Suprapubic skin (tissue), 4 donors: ENCODE results near the gene TTLL5. TPM values are rescaled to one million over a fixed set of nuclear protein-coding genes. Genes with fewer than 3 reads are reported as not detected.

ENCODE experiments used
- DNase-seq, 2 donors: peaks; one replicate each; pipeline ENCODE4 v3.0.0-alpha.2; 2019; ENCODE audit warnings: low spot score in 2 of 2
- H3K27ac ChIP-seq: fragments of 200-600 bp; sonication (generic); one replicate; pipeline ENCODE4 v1.5.1; 2019
- H3K27me3 ChIP-seq: fragments of 200-600 bp; sonication (generic); one replicate; pipeline ENCODE4 v1.5.1; 2019
- H3K36me3 ChIP-seq: fragments of 200-600 bp; sonication (generic); one replicate; pipeline ENCODE4 v1.5.1; 2019
- H3K4me1 ChIP-seq: fragments of 200-600 bp; sonication (generic); one replicate; pipeline ENCODE4 v1.5.1; 2019
- H3K4me3 ChIP-seq: fragments of 200-600 bp; sonication (generic); one replicate; pipeline ENCODE4 v1.5.1; 2019; ENCODE audit warnings: mild to moderate bottlenecking
- H3K9me3 ChIP-seq: fragments of 200-600 bp; sonication (generic); one replicate; pipeline ENCODE4 v1.5.1; 2019
- EP300 ChIP-seq: sonication (generic); formaldehyde crosslinking; IDR thresholded peaks from one replicate; pipeline ENCODE4 v1.6.1; 2017; ENCODE audit warnings: antibody characterized with exemption
- POLR2A ChIP-seq, 2 donors: fragments of 450-650 bp; IDR thresholded peaks; one replicate each; pipeline ENCODE4 v1.6.1; 2017; ENCODE audit warnings: antibody characterized with exemption in 2 of 2, mild to moderate bottlenecking in 2 of 2, moderate library complexity in 2 of 2
- POLR2AphosphoS5 ChIP-seq, 3 donors: sonication (generic); formaldehyde crosslinking; IDR thresholded peaks; one replicate each; pipeline ENCODE4 v1.6.1; 2017; ENCODE audit warnings: antibody characterized with exemption in 3 of 3
- WGBS: methylation state at CpG from one replicate; pipeline ENCODE4 v1.1.5; 2018; 5-methylcytosine and 5-hydroxymethylcytosine counted together
- total RNA-seq, 4 donors: library from RNA; depleted of rRNA; stranded (reverse); fragments of >200 nt; gene quantifications; one replicate each; pipeline ENCODE4 v1.1.0, GENCODE V29; 2016
- TF ChIP-seq, protein P1 (sequence below), 2 donors: fragments of 200-600 bp in 1 of 2; fragments of 450-650 bp in 1 of 2; sonication (generic) in 1 of 2; IDR thresholded peaks; one replicate each; pipeline ENCODE4 v1.5.1; 2016 to 2019; ENCODE audit warnings: antibody characterized with exemption in 2 of 2, mild to moderate bottlenecking in 1 of 2, moderate library complexity in 1 of 2

Gene TTLL5, protein sequence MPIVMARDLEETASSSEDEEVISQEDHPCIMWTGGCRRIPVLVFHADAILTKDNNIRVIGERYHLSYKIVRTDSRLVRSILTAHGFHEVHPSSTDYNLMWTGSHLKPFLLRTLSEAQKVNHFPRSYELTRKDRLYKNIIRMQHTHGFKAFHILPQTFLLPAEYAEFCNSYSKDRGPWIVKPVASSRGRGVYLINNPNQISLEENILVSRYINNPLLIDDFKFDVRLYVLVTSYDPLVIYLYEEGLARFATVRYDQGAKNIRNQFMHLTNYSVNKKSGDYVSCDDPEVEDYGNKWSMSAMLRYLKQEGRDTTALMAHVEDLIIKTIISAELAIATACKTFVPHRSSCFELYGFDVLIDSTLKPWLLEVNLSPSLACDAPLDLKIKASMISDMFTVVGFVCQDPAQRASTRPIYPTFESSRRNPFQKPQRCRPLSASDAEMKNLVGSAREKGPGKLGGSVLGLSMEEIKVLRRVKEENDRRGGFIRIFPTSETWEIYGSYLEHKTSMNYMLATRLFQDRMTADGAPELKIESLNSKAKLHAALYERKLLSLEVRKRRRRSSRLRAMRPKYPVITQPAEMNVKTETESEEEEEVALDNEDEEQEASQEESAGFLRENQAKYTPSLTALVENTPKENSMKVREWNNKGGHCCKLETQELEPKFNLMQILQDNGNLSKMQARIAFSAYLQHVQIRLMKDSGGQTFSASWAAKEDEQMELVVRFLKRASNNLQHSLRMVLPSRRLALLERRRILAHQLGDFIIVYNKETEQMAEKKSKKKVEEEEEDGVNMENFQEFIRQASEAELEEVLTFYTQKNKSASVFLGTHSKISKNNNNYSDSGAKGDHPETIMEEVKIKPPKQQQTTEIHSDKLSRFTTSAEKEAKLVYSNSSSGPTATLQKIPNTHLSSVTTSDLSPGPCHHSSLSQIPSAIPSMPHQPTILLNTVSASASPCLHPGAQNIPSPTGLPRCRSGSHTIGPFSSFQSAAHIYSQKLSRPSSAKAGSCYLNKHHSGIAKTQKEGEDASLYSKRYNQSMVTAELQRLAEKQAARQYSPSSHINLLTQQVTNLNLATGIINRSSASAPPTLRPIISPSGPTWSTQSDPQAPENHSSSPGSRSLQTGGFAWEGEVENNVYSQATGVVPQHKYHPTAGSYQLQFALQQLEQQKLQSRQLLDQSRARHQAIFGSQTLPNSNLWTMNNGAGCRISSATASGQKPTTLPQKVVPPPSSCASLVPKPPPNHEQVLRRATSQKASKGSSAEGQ (N-terminal part only)
- total RNA-seq, result 10 to 100 TPM; 24.4 to 56.4 (median 34.8) TPM

GRCh38 chr14:75660630-75661498 lies at the start of gene TTLL5, which contains the start of gene ERG28:
Gene TTLL5, plus strand, starts transcription at chr14:75661246. Its CDS starts 1,904 bp downstream, at chr14:75663150.
Gene ERG28, minus strand, starts transcription at chr14:75660876. Its CDS starts 3,374 bp downstream, at chr14:75657502.
- Histone ChIP-seq H3K27me3 (no peaks in the 10 kb centered on the region), H3K4me1 (peaks cover 27% of the 10 kb centered on the region), H3K27ac (peak within 1 kb of the TSS; percentile 81), H3K9me3 (no peaks in the 10 kb centered on the region), H3K36me3 (peaks cover 21% of the 10 kb centered on the region), H3K4me3 (peak within 1 kb of the TSS; percentile 66)
- peak in 1 of 2 donors; percentile 25 for TF ChIP-seq POLR2A (IDR thresholded peaks at IDR 0.05)
- TF ChIP-seq EP300, result no peak
- TF ChIP-seq POLR2AphosphoS5 (IDR thresholded peaks at IDR 0.05), result peak in 1 of 3 donors; percentile 22
- TF ChIP-seq, protein P1, sequence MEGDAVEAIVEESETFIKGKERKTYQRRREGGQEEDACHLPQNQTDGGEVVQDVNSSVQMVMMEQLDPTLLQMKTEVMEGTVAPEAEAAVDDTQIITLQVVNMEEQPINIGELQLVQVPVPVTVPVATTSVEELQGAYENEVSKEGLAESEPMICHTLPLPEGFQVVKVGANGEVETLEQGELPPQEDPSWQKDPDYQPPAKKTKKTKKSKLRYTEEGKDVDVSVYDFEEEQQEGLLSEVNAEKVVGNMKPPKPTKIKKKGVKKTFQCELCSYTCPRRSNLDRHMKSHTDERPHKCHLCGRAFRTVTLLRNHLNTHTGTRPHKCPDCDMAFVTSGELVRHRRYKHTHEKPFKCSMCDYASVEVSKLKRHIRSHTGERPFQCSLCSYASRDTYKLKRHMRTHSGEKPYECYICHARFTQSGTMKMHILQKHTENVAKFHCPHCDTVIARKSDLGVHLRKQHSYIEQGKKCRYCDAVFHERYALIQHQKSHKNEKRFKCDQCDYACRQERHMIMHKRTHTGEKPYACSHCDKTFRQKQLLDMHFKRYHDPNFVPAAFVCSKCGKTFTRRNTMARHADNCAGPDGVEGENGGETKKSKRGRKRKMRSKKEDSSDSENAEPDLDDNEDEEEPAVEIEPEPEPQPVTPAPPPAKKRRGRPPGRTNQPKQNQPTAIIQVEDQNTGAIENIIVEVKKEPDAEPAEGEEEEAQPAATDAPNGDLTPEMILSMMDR (IDR thresholded peaks at IDR 0.05), result peak in 1 of 2 donors; percentile 4
- DNase-seq, result peak; percentile 98
- WGBS, result under 1% methylated on average over 55 of the region's 60 CpGs

DNA sequence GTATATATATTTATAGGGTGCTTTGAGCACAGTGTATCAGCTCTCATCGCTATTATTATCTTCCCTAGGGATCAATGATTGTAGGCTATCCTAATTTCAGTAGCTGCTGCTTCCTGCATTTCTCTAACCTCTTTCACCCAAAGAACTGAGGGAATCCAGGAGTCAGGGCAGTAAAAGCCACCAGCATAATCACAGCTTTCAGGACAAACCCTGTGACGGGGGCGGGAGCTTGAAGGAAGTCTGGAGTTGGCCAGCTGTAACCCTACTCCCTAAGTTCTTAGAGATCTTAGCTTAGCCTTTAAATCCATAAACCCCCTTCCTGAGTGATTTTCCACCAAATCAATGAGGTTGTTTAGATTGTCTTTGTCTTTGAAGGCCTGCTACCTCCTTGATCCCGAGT lies 48.9 kb upstream of the TTLL5 start:
- Histone ChIP-seq H3K27me3 (no peaks in the 10 kb centered on the region), H3K9me3 (no peaks in the 10 kb centered on the region), H3K36me3 (no peaks in the 10 kb centered on the region), H3K4me1 (peaks cover 21% of the 10 kb centered on the region), H3K4me3 (no peak overlapping the region), H3K27ac (no peak overlapping the region)
- TF ChIP-seq, protein P1 (IDR thresholded peaks at IDR 0.05), result no peak
- TF ChIP-seq POLR2A (IDR thresholded peaks at IDR 0.05), result no peak
- no peak for TF ChIP-seq EP300
- TF ChIP-seq POLR2AphosphoS5 (IDR thresholded peaks at IDR 0.05), result no peak
- no peak for DNase-seq
- 84% methylated on average over 4 of the region's 4 CpGs for WGBS

DNA sequence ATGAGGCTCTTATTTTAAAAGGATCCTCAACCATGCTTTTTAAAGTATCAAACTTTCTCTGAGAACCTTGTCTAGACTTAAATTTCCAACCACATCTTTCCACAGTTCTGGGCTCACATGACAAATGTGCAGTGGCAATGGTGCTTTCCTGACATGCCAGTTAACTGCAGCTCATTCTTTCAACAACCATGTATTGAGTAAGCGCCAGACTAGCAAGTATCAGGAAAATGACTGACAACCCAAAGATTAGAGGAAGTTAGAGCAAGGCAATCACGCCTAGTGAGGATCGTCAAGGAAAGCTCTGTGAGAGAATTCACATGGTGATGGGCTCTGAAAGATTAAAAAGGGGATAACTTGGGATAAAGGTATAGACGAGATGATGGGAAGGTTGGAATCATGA lies 46.9 kb upstream of the TTLL5 start:
- Histone ChIP-seq H3K4me3 (no peak overlapping the region), H3K27ac (no peak overlapping the region), H3K36me3 (no peaks in the 10 kb centered on the region), H3K9me3 (no peaks in the 10 kb centered on the region), H3K27me3 (no peaks in the 10 kb centered on the region), H3K4me1 (peaks cover 21% of the 10 kb centered on the region)
- TF ChIP-seq POLR2A (IDR thresholded peaks at IDR 0.05) (no peak), EP300 (no peak), POLR2AphosphoS5 (IDR thresholded peaks at IDR 0.05) (no peak)
- TF ChIP-seq, protein P1 (IDR thresholded peaks at IDR 0.05), result no peak
- no peak for DNase-seq
- WGBS, result 68% methylated on average over 4 of the region's 4 CpGs

DNA sequence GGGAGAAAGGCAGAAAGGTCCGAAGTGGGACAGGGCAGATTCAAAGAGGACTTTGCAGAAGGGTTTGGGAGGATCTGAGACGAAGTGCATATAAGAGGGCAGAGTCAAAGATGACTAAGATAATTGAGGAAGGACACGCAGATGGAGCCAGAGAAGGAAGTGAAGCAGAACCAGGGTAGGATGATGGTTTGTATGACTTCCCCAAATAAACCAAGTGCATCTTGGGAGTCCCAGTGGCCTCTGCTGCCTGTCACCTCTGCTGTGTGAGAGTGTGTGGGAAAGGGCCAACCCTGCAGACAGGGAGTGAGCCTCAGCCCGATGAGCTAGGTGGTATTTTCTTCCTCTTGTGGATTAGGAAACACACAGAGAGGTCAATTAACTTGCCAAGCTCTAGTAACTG lies 45.8 kb upstream of the TTLL5 start:
- 86% methylated on average over 4 of the region's 4 CpGs for WGBS
- no peak for TF ChIP-seq POLR2AphosphoS5 (IDR thresholded peaks at IDR 0.05)
- no peak for TF ChIP-seq EP300
- no peak for TF ChIP-seq POLR2A (IDR thresholded peaks at IDR 0.05)
- TF ChIP-seq, protein P1 (IDR thresholded peaks at IDR 0.05), result no peak
- no peaks in the 10 kb centered on the region for H3K36me3 ChIP-seq
- DNase-seq, result peak in 1 of 2 donors; percentile 53
- H3K9me3 ChIP-seq, result no peaks in the 10 kb centered on the region
- H3K4me3 ChIP-seq, result no peak overlapping the region
- H3K27ac ChIP-seq, result no peak overlapping the region
- peaks cover 16% of the 10 kb centered on the region for H3K4me1 ChIP-seq
- no peaks in the 10 kb centered on the region for H3K27me3 ChIP-seq
